ENCODE data around the gene ATP6V0A1. TPM values are rescaled to one million over a fixed set of nuclear protein-coding genes. Genes with fewer than 3 reads are reported as not detected.
"Not testable (repeated sequence)": the region's sequence is repeated elsewhere in the genome, so short reads cannot be mapped to it uniquely, and the experiment has no call there.

The ATP6V0A1 gene
- total RNA-seq, 4 donors from 2014 or later: 51.9 to 74.9 (median 63.9) TPM

DNA sequence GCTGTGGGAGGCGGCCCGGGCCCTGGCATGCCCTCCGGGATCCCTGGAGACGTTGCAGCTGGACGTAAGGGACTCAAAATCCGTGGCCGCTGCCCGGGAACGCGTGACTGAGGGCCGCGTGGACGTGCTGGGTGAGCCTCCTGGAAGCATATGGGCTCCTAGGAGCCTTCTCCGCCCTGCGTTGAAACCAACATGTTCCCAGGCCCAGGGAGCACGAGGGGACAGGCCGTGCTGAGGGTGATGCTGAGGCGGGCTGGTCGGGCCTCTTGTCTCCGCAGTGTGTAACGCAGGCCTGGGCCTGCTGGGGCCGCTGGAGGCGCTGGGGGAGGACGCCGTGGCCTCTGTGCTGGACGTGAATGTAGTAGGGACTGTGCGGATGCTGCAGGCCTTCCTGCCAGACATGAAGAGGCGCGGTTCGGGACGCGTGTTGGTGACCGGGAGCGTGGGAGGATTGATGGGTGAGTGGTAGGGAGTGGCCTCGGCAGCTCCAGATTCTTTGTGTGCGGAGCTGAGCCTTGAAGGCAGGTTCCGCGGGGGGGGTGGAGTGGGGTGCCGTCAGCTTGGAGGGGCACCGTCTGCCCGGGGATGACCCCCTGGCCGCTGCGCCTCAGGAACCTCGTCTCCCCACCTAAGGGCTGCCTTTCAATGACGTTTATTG is 94.6 kb downstream of the ATP6V0A1 start:
- TF ChIP-seq POLR2AphosphoS5 (IDR thresholded peaks at IDR 0.05): no peak
- Histone ChIP-seq H3K27me3 (peaks cover 0 to 8% (median under 1%) of the 10 kb centered on the region in 4 donors), H3K36me3 (peaks cover 0 to 15% (median 7%) of the 10 kb centered on the region in 4 donors), H3K4me1 (peaks cover 22 to 51% (median 39%) of the 10 kb centered on the region in 4 donors), H3K27ac (replicated peaks in 1 of 4) (peak overlapping the region in 2 of 4 donors; percentile 83 to 90), H3K4me3 (peak overlapping the region; percentile 77 to 90 (median 88)), H3K9me3 (no peaks in the 10 kb centered on the region)
- DNase-seq (ENCODE audit: extremely low spot score): no peak
- intact Hi-C loops (cut with DNase I): no loop called here
- WGBS: 67% methylated on average over 23 of the region's 45 CpGs

DNA sequence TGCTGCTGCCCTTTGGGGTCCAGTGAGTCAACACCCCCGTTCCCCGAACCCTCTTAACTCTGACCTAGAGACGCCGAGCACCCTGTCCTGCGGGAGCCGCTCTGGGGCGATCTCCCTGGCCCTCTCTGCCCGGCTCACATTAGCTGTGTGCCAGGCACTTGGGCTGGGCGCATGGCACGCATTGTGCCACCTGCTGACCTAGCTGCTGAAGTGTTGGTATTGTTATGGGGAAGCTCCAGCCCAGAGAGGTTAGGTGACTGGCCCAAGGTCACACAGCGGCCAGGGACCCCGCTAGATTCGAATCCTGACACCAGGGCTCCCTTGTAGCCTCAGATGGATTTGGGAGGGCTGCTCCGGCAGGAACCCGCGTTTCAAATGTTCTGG is 95.2 kb downstream of the ATP6V0A1 start:
- peaks cover 0 to 2% (median 0%) of the 10 kb centered on the region in 4 donors for H3K27me3 ChIP-seq
- H3K36me3 ChIP-seq: peaks cover 0 to 15% (median 7%) of the 10 kb centered on the region in 4 donors
- no peaks in the 10 kb centered on the region for H3K9me3 ChIP-seq
- peak overlapping the region; percentile 77 to 90 (median 88) for H3K4me3 ChIP-seq
- 31% methylated on average over 5 of the region's 16 CpGs for WGBS
- H3K4me1 ChIP-seq: peaks cover 17 to 45% (median 33%) of the 10 kb centered on the region in 4 donors
- peak overlapping the region; percentile 83 to 91 (median 88) for H3K27ac ChIP-seq (replicated peaks in 1 of 4)
- DNase-seq (ENCODE audit: extremely low spot score): no peak
- TF ChIP-seq POLR2AphosphoS5 (IDR thresholded peaks at IDR 0.05) (no peak), POLR2A (IDR thresholded peaks at IDR 0.05; ENCODE audit: low read depth) (no peak), EP300 (IDR thresholded peaks at IDR 0.05) (no peak)
- TF ChIP-seq, protein P1, sequence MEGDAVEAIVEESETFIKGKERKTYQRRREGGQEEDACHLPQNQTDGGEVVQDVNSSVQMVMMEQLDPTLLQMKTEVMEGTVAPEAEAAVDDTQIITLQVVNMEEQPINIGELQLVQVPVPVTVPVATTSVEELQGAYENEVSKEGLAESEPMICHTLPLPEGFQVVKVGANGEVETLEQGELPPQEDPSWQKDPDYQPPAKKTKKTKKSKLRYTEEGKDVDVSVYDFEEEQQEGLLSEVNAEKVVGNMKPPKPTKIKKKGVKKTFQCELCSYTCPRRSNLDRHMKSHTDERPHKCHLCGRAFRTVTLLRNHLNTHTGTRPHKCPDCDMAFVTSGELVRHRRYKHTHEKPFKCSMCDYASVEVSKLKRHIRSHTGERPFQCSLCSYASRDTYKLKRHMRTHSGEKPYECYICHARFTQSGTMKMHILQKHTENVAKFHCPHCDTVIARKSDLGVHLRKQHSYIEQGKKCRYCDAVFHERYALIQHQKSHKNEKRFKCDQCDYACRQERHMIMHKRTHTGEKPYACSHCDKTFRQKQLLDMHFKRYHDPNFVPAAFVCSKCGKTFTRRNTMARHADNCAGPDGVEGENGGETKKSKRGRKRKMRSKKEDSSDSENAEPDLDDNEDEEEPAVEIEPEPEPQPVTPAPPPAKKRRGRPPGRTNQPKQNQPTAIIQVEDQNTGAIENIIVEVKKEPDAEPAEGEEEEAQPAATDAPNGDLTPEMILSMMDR (IDR thresholded peaks at IDR 0.05): no peak
- intact Hi-C loops (cut with DNase I): no loop called here

DNA sequence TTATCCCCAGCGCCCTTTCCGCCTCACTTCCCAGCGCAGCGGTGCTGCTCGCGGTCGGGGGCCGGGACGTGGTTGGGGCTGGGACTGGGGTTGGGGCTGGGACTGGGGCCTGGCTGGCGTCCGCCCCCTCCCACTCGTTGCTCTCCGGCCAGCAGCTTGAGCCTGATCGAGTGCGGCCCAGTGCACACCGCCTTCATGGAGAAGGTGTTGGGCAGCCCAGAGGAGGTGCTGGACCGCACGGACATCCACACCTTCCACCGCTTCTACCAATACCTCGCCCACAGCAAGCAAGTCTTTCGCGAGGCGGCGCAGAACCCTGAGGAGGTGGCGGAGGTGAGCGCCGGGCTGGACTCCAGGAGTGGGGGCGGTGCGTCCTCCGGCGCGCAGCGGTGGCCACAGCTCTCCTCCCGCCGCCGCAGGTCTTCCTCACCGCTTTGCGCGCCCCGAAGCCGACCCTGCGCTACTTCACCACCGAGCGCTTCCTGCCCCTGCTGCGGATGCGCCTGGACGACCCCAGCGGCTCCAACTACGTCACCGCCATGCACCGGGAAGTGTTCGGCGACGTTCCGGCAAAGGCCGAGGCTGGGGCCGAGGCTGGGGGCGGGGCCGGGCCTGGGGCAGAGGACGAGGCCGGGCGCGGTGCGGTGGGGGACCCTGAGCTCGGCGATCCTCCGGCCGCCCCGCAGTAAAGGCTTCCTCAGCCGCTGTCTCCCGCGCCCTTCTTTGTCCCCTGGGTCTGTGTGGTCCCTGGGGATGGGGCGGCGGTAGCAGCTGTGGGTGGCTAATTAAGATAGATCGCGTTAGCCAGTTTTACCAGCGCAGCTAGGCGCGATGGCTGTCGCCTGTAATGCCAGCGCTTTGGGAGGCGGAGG is 95.8 kb downstream of the ATP6V0A1 start:
- H3K27ac ChIP-seq (replicated peaks in 1 of 4): peak overlapping the region; percentile 83 to 91 (median 88)
- TF ChIP-seq POLR2AphosphoS5 (IDR thresholded peaks at IDR 0.05) (peak; percentile 93 to 94), POLR2A (IDR thresholded peaks at IDR 0.05; ENCODE audit: low read depth) (peak; percentile 69), EP300 (IDR thresholded peaks at IDR 0.05) (no peak)
- H3K27me3 ChIP-seq: no peaks in the 10 kb centered on the region
- H3K4me3 ChIP-seq: peak overlapping the region; percentile 77 to 90 (median 88)
- H3K9me3 ChIP-seq: no peaks in the 10 kb centered on the region
- peaks cover 0 to 15% (median 7%) of the 10 kb centered on the region in 4 donors for H3K36me3 ChIP-seq
- DNase-seq (ENCODE audit: extremely low spot score): peak; percentile 94
- 0% methylated on average over 23 of the region's 82 CpGs for WGBS
- H3K4me1 ChIP-seq: peaks cover 17 to 45% (median 32%) of the 10 kb centered on the region in 4 donors
- intact Hi-C loops (cut with DNase I): no loop called here

DNA sequence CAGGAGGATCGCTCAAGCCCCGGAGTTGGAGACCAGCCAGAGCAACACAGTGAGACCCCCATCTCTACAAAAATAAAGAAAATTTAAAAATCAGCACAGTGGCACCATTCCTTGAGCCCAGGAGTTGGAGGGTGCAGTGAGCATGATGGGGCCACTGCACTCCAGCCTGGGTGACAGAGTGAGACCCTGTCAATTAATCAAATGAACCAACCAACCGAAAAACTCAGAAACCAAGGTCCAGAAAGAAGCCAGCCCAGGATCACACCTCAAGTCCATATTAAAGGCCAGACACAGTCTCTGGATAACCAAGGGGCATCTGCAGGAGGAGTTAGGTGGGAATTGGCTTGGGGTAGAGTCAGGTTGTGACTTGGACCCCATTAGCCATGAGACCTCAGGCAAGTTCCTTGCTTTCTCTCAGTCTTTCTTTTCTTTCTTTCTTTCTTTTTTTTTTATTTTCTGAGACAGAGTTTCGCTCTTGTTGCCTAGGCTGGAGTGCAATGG is 96.5 kb downstream of the ATP6V0A1 start:
- TF ChIP-seq, protein P1 (IDR thresholded peaks at IDR 0.05): no peak
- TF ChIP-seq EP300 (IDR thresholded peaks at IDR 0.05) (no peak), POLR2AphosphoS5 (IDR thresholded peaks at IDR 0.05) (no peak), POLR2A (IDR thresholded peaks at IDR 0.05; ENCODE audit: low read depth) (no peak)
- Histone ChIP-seq H3K27me3 (no peaks in the 10 kb centered on the region), H3K27ac (replicated peaks in 1 of 4) (peak overlapping the region; percentile 83 to 91 (median 88)), H3K4me3 (peak overlapping the region; percentile 77 to 90 (median 88)), H3K36me3 (peaks cover 0 to 15% (median 7%) of the 10 kb centered on the region in 4 donors), H3K9me3 (no peaks in the 10 kb centered on the region), H3K4me1 (peaks cover 17 to 45% (median 32%) of the 10 kb centered on the region in 4 donors)
- no peak for DNase-seq (ENCODE audit: extremely low spot score)
- 25% methylated on average over 4 of the region's 4 CpGs for WGBS
- intact Hi-C loops (cut with DNase I): no loop called here

DNA sequence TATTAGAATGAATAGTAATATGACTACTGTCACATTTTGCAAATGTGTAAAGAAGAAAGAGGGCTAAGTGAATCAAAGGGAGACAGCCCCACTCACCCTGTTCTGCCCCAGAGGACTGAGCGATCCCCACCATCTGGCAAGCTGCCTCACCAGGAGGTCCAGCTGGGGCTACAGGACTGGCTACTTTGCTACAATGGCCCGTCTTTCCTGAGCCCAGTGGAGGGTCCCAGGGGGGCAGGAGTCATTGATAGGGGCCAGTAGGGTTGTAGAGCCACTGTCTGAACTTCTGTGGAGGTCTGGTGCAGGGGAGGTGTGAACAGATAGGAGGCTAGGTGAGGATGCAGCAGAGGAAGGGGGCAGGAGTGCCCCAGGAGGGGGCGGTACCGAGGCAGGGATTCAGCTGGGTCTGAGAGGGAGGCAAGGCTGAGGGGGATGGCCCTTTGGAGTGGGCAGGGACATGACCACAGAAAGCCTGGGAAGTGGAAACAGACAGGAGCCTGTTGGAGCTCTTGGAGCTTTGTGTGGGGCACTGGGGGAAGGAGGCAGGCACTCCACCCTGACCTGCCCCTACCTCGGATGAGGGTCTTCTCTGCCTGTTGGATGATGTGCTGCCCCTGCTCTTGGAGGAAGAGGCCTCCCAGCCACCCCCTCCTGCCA is 97.4 kb downstream of the ATP6V0A1 start:
- H3K4me3 ChIP-seq; DNase-seq (ENCODE audit: extremely low spot score); H3K27me3 ChIP-seq; H3K9me3 ChIP-seq; H3K27ac ChIP-seq (replicated peaks in 1 of 4); intact Hi-C loops (cut with DNase I): not testable (repeated sequence)
- Histone ChIP-seq H3K36me3 (peaks cover 0 to 15% (median 7%) of the 10 kb centered on the region in 4 donors), H3K4me1 (peaks cover 17 to 48% (median 39%) of the 10 kb centered on the region in 4 donors)
- 54% methylated on average over 5 of the region's 5 CpGs for WGBS
